Activated naive CD8-positive, alpha-beta T cell treated with anti-CD3 and anti-CD28 coated beads, Interleukin-2, amount 50 U/mL, for 24 hours (primary cell): ENCODE data around the gene MCL1.
A peak's percentile ranks its signal among the peaks of the same experiment; 100 is the strongest.
"Not testable (repeated sequence)": the region's sequence is repeated elsewhere in the genome, so short reads cannot be mapped to it uniquely, and the experiment has no call there.

Experiments
- ATAC-seq: fragments of 150-1000 bp; cut with Tn5 transposase; one replicate; pipeline ENCODE4 v1.10.0; 2021
- DNase-seq: peaks from one replicate; pipeline ENCODE4 v3.0.0; 2021
- H3K27ac Mint-ChIP-seq: one replicate; pipeline ENCODE4 v1.8.0; 2021; ENCODE audit warnings: mild to moderate bottlenecking, mixed read lengths
- H3K27me3 Mint-ChIP-seq: one replicate; pipeline ENCODE4 v1.8.0; 2021; ENCODE audit warnings: mixed read lengths
- H3K36me3 Mint-ChIP-seq: one replicate; pipeline ENCODE4 v1.8.0; 2021; ENCODE audit warnings: low read depth, mixed read lengths
- H3K4me1 Mint-ChIP-seq: one replicate; pipeline ENCODE4 v1.8.0; 2021; ENCODE audit warnings: mixed read lengths
- H3K4me3 Mint-ChIP-seq: one replicate; pipeline ENCODE4 v1.8.0; 2021; ENCODE audit warnings: mild to moderate bottlenecking, moderate library complexity, mixed read lengths
- H3K9me3 Mint-ChIP-seq: one replicate; pipeline ENCODE4 v1.8.0; 2021; ENCODE audit warnings: mixed read lengths

The MCL1 gene

DNA sequence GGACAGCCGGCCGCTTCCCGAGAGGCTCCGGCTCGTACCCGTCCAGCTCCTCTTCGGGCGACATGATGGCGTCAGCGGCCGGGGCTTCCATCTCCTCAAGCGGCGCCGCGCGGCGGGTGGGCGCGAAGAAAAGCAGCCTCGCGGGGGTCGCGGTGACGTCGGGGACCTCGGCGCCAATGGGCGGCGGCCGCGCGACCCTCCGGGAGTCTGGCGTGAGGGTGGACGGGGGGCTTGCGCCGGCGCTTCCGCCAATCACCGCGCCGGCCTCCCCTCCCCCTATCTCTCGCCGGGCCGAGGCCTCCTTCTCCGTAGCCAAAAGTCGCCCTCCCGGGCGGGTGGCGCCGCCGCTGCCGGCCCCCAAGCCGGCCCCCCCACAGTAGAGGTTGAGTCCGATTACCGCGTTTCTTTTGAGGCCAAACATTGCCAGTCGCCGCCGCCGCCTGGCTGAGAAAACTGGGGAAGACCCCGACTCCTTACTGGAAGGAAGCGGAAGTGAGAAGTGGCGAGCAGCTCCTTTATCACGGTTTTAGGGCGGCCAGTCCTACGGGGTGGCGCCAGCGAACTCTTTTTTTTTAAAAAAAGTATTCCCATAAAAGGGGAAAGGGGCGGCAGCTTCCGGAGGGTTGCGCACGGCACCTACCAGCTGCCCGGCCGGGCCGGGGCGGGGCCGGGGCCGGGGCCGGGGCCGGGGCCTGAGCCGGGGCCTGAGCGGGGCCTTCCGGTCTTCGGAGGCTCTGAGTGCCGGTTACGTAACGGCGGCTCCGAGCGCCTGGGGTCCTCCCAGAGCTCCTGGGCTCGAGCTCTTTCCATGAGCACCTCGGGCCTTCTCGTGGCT lies at the start of gene MCL1:
MCL1 (minus strand) TSS at position 501 of the 835 bp plus-strand sequence; CDS start at position 421, 80 bp downstream.
- Mint-ChIP-seq H3K4me3 (peak within 1 kb of the TSS; percentile 100), H3K36me3 (peaks cover 50% of the 10 kb centered on the region), H3K27ac (peak within 1 kb of the TSS; percentile 99), H3K4me1 (peaks cover 37% of the 10 kb centered on the region), H3K9me3 (no peaks in the 10 kb centered on the region), H3K27me3 (peaks cover 3% of the 10 kb centered on the region)
- peak; percentile 84 for DNase-seq
- ATAC-seq = peak; percentile 87

DNA sequence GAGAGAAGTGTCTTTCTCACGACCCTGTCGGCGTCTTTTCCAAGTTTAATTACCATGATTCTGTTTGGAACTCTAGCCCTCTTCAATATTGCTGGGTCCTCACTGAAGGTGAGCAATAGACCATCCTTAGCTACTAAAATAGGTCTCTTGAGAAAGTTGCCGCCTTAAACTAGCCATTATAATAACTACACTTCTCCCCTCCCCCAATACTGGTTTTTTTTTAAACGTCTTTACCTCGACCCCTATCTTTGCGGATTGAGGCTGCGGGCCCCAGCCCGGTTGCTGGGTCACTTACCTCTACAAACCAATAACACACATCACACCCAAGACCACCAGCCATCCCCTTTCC lies 49.3 kb upstream of the MCL1 start:
- ATAC-seq = no peak
- H3K4me3 Mint-ChIP-seq = no peak overlapping the region
- H3K27ac Mint-ChIP-seq = no peak overlapping the region
- H3K9me3 Mint-ChIP-seq = no peaks in the 10 kb centered on the region
- H3K36me3 Mint-ChIP-seq = peaks cover 41% of the 10 kb centered on the region
- H3K4me1 Mint-ChIP-seq = peaks cover 29% of the 10 kb centered on the region
- DNase-seq = no peak
- H3K27me3 Mint-ChIP-seq = no peaks in the 10 kb centered on the region

GRCh38 chr1:150627826-150628410 lies 48.5 kb upstream of the MCL1 start:
- no peaks in the 10 kb centered on the region for H3K9me3 Mint-ChIP-seq
- peaks cover 36% of the 10 kb centered on the region for H3K4me1 Mint-ChIP-seq
- peaks cover 48% of the 10 kb centered on the region for H3K36me3 Mint-ChIP-seq
- no peak overlapping the region for H3K4me3 Mint-ChIP-seq
- DNase-seq (no peak), ATAC-seq (no peak)
- H3K27ac Mint-ChIP-seq = no peak overlapping the region
- no peaks in the 10 kb centered on the region for H3K27me3 Mint-ChIP-seq

DNA sequence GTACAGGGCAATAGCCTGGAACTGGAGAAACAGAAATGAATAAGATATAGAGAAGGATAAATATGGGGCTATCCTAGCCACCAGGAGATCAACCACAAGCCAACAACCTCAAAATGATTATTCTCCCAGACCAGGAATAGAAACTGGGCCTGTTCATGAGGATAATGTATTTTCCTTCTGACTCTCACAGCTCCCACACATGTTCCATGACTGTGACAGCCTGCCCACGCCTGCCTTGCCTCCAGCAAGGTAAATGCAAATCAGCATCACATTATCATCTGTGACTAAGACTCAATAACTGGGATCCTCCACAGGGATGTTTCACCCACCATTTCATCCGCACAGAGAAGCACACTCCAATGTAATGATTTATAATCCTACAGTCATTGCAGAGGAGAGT lies 46.7 kb upstream of the MCL1 start:
- Mint-ChIP-seq H3K9me3 (no peaks in the 10 kb centered on the region), H3K4me1 (peaks cover 52% of the 10 kb centered on the region), H3K27ac (peak overlapping the region; percentile 82), H3K27me3 (no peaks in the 10 kb centered on the region), H3K4me3 (peak overlapping the region; percentile 28), H3K36me3 (peaks cover 61% of the 10 kb centered on the region)
- DNase-seq (peak; percentile 42), ATAC-seq (no peak)

DNA sequence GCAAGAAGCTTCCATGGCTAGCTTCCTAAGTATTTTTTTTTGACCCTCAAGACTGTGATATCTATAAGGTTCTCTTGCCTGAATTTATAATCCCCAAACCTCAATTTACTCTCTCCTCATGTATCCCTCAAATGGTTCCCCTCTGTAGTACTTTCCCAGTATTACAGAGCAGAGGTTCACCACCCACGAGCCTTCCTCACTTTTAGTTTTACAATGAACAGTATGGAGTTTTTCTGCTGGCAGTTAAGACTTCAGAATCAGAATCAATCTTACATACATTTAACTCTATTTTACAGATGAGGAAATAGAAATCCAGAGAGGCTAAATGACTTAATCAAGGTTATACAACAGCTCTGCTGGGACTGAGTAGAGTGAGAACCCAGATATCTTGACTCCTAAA lies 45.1 kb upstream of the MCL1 start:
- Mint-ChIP-seq H3K4me3 (peak overlapping the region; percentile 43), H3K27ac (peak overlapping the region; percentile 82), H3K36me3 (peaks cover 76% of the 10 kb centered on the region), H3K4me1 (peaks cover 64% of the 10 kb centered on the region)
- not testable (repeated sequence) for DNase-seq, H3K9me3 Mint-ChIP-seq, H3K27me3 Mint-ChIP-seq, ATAC-seq

DNA sequence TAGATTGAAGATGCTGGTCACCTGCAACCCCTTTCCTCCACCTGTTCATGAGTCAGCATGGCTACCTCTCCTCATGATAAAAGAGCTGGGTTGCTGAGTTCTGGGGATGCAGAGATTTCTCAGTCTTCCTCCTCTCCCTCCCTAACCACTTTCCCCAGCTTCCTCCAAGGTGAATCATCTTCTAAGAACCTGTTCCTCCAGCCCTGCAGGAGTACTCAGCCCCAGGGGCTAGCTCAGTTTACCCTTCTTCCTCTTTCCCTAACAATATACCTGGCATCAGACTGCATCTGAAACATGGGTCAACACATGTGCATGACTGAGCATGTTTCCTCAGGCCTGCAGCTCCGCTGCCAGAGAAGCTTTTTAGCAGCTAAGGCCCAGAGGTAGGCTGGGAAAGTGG lies 44.7 kb upstream of the MCL1 start:
- ATAC-seq, DNase-seq, H3K9me3 Mint-ChIP-seq, H3K27me3 Mint-ChIP-seq, H3K4me3 Mint-ChIP-seq: not testable (repeated sequence)
- Mint-ChIP-seq H3K4me1 (peaks cover 68% of the 10 kb centered on the region), H3K36me3 (peaks cover 80% of the 10 kb centered on the region), H3K27ac (peak overlapping the region; percentile 82)

GRCh38 chr1:150622303-150622975 lies 43.0 kb upstream of the MCL1 start:
- ATAC-seq (no peak), DNase-seq (no peak)
- Mint-ChIP-seq H3K36me3 (peaks cover 76% of the 10 kb centered on the region), H3K4me3 (peak overlapping the region; percentile 50), H3K27me3 (no peaks in the 10 kb centered on the region), H3K4me1 (peaks cover 70% of the 10 kb centered on the region), H3K27ac (peak overlapping the region; percentile 78), H3K9me3 (no peaks in the 10 kb centered on the region)

GRCh38 chr1:150621497-150622302 lies 42.3 kb upstream of the MCL1 start:
- peaks cover 77% of the 10 kb centered on the region for H3K4me1 Mint-ChIP-seq
- H3K9me3 Mint-ChIP-seq = no peaks in the 10 kb centered on the region
- peaks cover 76% of the 10 kb centered on the region for H3K36me3 Mint-ChIP-seq
- DNase-seq (peak; percentile 42), ATAC-seq (no peak)
- H3K4me3 Mint-ChIP-seq = peak overlapping the region; percentile 50
- H3K27ac Mint-ChIP-seq = peak overlapping the region; percentile 78
- no peaks in the 10 kb centered on the region for H3K27me3 Mint-ChIP-seq

DNA sequence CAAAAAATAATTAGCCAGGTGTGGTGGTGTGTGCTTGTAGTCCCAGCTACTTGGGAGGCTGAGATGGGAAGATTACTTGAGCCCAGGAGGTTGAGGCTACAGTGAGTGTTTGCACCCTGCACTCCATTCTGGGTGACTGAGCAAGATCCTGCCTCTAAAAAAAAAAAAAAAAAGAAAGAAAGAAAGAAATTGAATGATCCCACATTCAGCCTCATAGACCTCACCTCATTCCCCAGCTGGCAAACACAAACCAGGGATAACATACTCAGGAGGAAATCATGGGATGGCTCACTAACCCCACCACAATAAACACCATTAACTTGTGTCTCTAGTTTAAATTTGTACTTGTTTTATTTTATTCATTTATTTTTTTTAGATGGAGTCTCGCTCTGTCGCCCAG lies 41.5 kb upstream of the MCL1 start:
- H3K9me3 Mint-ChIP-seq = no peaks in the 10 kb centered on the region
- H3K27me3 Mint-ChIP-seq = no peaks in the 10 kb centered on the region
- DNase-seq (no peak), ATAC-seq (no peak)
- no peak overlapping the region for H3K4me3 Mint-ChIP-seq
- peaks cover 80% of the 10 kb centered on the region for H3K4me1 Mint-ChIP-seq
- H3K36me3 Mint-ChIP-seq = peaks cover 78% of the 10 kb centered on the region
- peak overlapping the region; percentile 49 for H3K27ac Mint-ChIP-seq

DNA sequence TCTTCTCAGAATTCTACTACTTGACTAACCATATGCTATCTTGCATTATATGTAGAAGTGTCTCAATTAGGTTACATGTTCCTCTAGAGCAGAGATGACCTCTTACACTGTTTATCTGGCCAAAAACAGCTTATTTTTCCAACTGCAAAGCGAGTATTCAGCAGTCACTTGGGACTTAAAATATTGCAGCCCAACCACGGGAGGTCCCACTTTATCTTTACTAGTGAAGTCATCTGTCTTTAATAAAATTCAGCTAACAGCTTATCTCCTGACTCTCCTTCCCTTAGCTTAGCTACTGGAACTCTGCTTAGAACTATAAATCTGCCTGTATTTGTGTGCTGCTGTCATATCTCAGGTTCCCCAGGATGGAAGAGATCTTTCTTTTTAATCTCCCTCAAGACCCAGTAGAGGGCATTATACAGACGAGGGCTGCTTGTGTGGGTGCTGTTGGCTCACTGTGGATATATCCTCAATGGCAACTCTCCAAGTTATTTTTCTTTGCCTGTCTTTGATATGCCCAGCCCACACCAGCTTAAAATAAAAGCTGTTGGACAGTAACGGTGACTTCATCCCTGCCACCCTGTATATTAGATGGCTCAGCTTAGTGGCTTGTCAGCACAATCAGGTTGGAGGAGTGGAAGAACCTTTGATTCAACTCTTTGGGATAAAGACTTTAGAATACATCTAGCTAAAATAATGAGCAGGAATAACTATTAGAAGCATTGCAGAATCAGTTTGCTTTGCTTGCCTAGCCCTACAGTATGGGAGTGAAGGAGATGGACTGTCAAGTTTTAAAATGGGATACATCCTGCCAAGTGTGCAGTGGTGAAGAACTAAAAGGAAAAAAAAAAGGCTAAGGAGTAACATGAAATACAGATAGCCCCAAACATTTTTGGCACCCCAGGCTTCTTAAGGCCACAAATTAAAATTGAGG lies 40.4 kb upstream of the MCL1 start:
- Mint-ChIP-seq H3K27ac (peak overlapping the region; percentile 8), H3K4me3 (no peak overlapping the region), H3K4me1 (peaks cover 80% of the 10 kb centered on the region), H3K27me3 (no peaks in the 10 kb centered on the region), H3K9me3 (no peaks in the 10 kb centered on the region), H3K36me3 (peaks cover 77% of the 10 kb centered on the region)
- ATAC-seq (peak; percentile 31), DNase-seq (no peak)

- Mint-ChIP-seq H3K36me3 (peaks cover 59% of the 10 kb centered on the region), H3K27me3 (no peaks in the 10 kb centered on the region), H3K4me3 (peak overlapping the region; percentile 32), H3K9me3 (no peaks in the 10 kb centered on the region), H3K4me1 (peaks cover 82% of the 10 kb centered on the region), H3K27ac (peak overlapping the region; percentile 78)
- DNase-seq (no peak), ATAC-seq (no peak)
These were observed 36.2 kb upstream of the MCL1 start for GRCh38 chr1:150615346-150616201.

GRCh38 chr1:150613061-150613920 lies 33.9 kb upstream of the MCL1 start:
- peaks cover 72% of the 10 kb centered on the region for H3K4me1 Mint-ChIP-seq

More at GRCh38 chr1:150613061-150613920, 33.9 kb upstream of the MCL1 start:
- DNase-seq = peak; percentile 57
- ATAC-seq = peak; percentile 68
- H3K4me3 Mint-ChIP-seq = peak overlapping the region; percentile 67
- H3K36me3 Mint-ChIP-seq = peaks cover 46% of the 10 kb centered on the region
- peak overlapping the region; percentile 97 for H3K27ac Mint-ChIP-seq
- H3K27me3 Mint-ChIP-seq = no peaks in the 10 kb centered on the region
- H3K9me3 Mint-ChIP-seq = no peaks in the 10 kb centered on the region
